Lower leg skin (tissue), 4 donors: ENCODE results near the gene GSE1. TPM values are rescaled to one million over a fixed set of nuclear protein-coding genes. Genes with fewer than 3 reads are reported as not detected.

Experiments used
- DNase-seq, 2 donors: peaks; one replicate each; pipeline ENCODE4 v3.0.0-alpha.2; 2019; ENCODE audit warnings: low spot score in 2 of 2
- H3K4me3 ChIP-seq: fragments of 200-600 bp; sonication (generic); 2 replicates; pipeline ENCODE4 v1.5.1; 2017; ENCODE audit warnings: mild to moderate bottlenecking, low read depth; ENCODE audit not compliant: poor library complexity, severe bottlenecking
- CTCF ChIP-seq, 3 donors: fragments of 450-650 bp; IDR thresholded peaks; one replicate each; pipeline ENCODE4 v1.5.1; 2016; ENCODE audit warnings: antibody characterized with exemption in 3 of 3, mild to moderate bottlenecking in 3 of 3, moderate library complexity in 2 of 3
- POLR2A ChIP-seq, 2 donors: fragments of 450-650 bp; IDR thresholded peaks; one replicate each; pipeline ENCODE4 v1.6.1; 2016 to 2017; ENCODE audit warnings: antibody characterized with exemption in 2 of 2, mild to moderate bottlenecking in 1 of 2, moderate library complexity in 1 of 2
- WGBS, 2 donors: methylation state at CpG; one replicate each; pipeline ENCODE4 v1.1.5; 2018; 5-methylcytosine and 5-hydroxymethylcytosine counted together
- intact Hi-C: fragments of 100-400 bp; cut with DNase I; formaldehyde crosslinking; loops from one replicate; pipeline ENCODE4 v1.15.0; 2023; ENCODE audit warnings: low total_unique reads
- total RNA-seq, 4 donors: library from RNA; depleted of rRNA; stranded (reverse); fragments of >200 nt; gene quantifications; one replicate each; pipeline ENCODE4 v1.1.0, GENCODE V29; 2016

Gene GSE1
- total RNA-seq, 4 donors from 2014 or later = 62.9 to 113 (median 69.9) TPM

- WGBS, 2 donors = 81 to 90% methylated on average over 11 of the region's 11 CpGs
- no peak for DNase-seq
- intact Hi-C loops = no loop called here
- no peak overlapping the region for H3K4me3 ChIP-seq
- no peak for TF ChIP-seq POLR2A (IDR thresholded peaks at IDR 0.05)
- no peak for TF ChIP-seq CTCF (IDR thresholded peaks at IDR 0.05)
These were observed 106.6 kb downstream of the GSE1 start for GRCh38 chr16:85719605-85720301.

GRCh38 chr16:85720302-85720637 lies 107.1 kb downstream of the GSE1 start:
- TF ChIP-seq POLR2A (IDR thresholded peaks at IDR 0.05) (no peak), CTCF (IDR thresholded peaks at IDR 0.05) (no peak)
- no peak overlapping the region for H3K4me3 ChIP-seq
- intact Hi-C loops = no loop called here
- no peak for DNase-seq
- 56 to 88% methylated on average over 4 of the region's 4 CpGs for WGBS, 2 donors

GRCh38 chr16:85722128-85722893 lies 109.2 kb downstream of the GSE1 start:
- 69 to 88% methylated on average over 20 of the region's 20 CpGs for WGBS, 2 donors
- DNase-seq = no peak
- TF ChIP-seq POLR2A (IDR thresholded peaks at IDR 0.05) (no peak), CTCF (IDR thresholded peaks at IDR 0.05) (no peak)
- H3K4me3 ChIP-seq = no peak overlapping the region
- intact Hi-C loops = no loop called here

- 80 to 83% methylated on average over 20 of the region's 20 CpGs for WGBS, 2 donors
- intact Hi-C loops = no loop called here
- no peak overlapping the region for H3K4me3 ChIP-seq
- DNase-seq = no peak
- TF ChIP-seq POLR2A (IDR thresholded peaks at IDR 0.05) (no peak), CTCF (IDR thresholded peaks at IDR 0.05) (no peak)
These were observed 111.2 kb downstream of the GSE1 start for GRCh38 chr16:85724126-85724879.

GRCh38 chr16:85724936-85725335 lies 111.8 kb downstream of the GSE1 start:
- DNase-seq = no peak
- TF ChIP-seq CTCF (IDR thresholded peaks at IDR 0.05) (no peak), POLR2A (IDR thresholded peaks at IDR 0.05) (no peak)
- no peak overlapping the region for H3K4me3 ChIP-seq
- 82 to 88% methylated on average over 11 of the region's 12 CpGs for WGBS, 2 donors
- intact Hi-C loops = no loop called here

Other genes with a start within 250 kb of the GSE1 start
- under 1 TPM in 3 of 4 donors, not detected in 1; 0.38 to 0.98 (median 0.91) TPM for gene GINS2, start 75.6 kb downstream of the GSE1 start, total RNA-seq
- gene C16orf74, start 137.8 kb downstream of the GSE1 start, total RNA-seq = 10 to 100 TPM in 1 of 4 donors, 1 to 10 TPM in 3; 5.4 to 13.0 (median 7.9) TPM
- gene EMC8, start 186.2 kb downstream of the GSE1 start, total RNA-seq = 10 to 100 TPM; 15.5 to 27.5 (median 18.4) TPM
- 100 to 1,000 TPM; 411 to 675 (median 548) TPM for gene COX4I1, start 186.4 kb downstream of the GSE1 start, total RNA-seq